ENCODE data around the gene RALGAPA1.

DNA sequence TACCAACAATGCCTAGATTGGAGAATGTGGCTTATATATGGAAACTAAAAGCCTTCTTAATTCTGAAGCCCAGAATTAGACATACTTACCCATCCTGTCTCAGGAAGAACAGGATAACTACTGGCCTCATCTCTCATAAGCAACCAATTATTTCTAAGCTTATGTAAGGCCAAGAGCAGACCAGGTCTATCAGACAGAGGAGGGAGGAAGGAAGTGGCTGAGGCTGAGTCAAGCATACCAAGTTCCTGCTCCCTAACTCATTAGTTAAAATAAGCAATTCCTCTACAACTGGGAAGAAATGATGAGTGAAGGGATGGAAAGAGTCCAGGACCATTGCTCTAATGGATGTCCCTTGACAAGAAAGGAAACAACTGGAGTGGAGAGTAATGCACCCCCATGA is 302.2 kb downstream of the RALGAPA1 start:
- TF ChIP-seq, protein P1, sequence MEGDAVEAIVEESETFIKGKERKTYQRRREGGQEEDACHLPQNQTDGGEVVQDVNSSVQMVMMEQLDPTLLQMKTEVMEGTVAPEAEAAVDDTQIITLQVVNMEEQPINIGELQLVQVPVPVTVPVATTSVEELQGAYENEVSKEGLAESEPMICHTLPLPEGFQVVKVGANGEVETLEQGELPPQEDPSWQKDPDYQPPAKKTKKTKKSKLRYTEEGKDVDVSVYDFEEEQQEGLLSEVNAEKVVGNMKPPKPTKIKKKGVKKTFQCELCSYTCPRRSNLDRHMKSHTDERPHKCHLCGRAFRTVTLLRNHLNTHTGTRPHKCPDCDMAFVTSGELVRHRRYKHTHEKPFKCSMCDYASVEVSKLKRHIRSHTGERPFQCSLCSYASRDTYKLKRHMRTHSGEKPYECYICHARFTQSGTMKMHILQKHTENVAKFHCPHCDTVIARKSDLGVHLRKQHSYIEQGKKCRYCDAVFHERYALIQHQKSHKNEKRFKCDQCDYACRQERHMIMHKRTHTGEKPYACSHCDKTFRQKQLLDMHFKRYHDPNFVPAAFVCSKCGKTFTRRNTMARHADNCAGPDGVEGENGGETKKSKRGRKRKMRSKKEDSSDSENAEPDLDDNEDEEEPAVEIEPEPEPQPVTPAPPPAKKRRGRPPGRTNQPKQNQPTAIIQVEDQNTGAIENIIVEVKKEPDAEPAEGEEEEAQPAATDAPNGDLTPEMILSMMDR (IDR thresholded peaks at IDR 0.05; ENCODE audit: low read depth, low read length), result no peak
- TF ChIP-seq POLR2A (IDR thresholded peaks at IDR 0.05; ENCODE audit: extremely low read depth, insufficient read length), result no peak

Data from NB4 (cell line).